GM12892 (cell line): ENCODE measurements around the gene TMEM38A.

Experiments used
- POLR2A ChIP-seq: IDR thresholded peaks from 2 replicates; pipeline ENCODE4 v1.6.1; 2011; ENCODE audit warnings: low read depth, low read length, control low read depth
- POLR2AphosphoS5 ChIP-seq: IDR thresholded peaks from 2 replicates; pipeline ENCODE4 v1.6.1; 2011; ENCODE audit warnings: low read depth, low read length, control low read depth
- TAF1 ChIP-seq: IDR thresholded peaks from 2 replicates; pipeline ENCODE4 v1.6.1; 2011; ENCODE audit warnings: low read depth, mild to moderate bottlenecking, control low read depth, low read length, borderline replicate concordance

DNA sequence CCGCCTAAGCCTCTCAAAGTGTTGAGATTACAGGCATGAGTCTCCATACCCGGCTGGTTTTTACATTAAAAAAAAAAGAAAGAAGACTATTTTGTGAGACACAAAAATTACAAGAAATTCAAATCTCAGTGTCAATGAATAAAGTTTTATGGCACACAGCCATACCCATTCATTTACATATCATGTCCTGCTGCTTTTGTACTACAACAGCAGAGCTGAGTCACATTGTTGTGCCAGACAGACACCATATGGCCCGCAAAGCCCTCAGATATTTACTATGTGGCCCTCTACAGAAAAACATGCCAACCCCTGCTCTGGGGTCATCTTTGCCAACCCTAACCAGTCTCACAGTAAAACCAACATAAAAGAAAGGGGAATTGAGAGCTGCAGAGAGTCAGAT is 6.3 kb upstream of the TMEM38A start:
- TF ChIP-seq POLR2A (no peak), POLR2AphosphoS5 (no peak), TAF1 (no peak)
